Measurements from ENCODE around the gene ARL2. TPM values are rescaled to one million over a fixed set of nuclear protein-coding genes. Genes with fewer than 3 reads are reported as not detected.

The ARL2 gene
- total and polyA plus RNA-seq, 2 donors (not counting 3 experiments of a cell fraction or from before 2014, with no cell fraction given) = 109 to 259 TPM

- FAIRE-seq (no peak), DNase-seq (ENCODE audit: low read depth, low spot score) (no peak)
- Histone ChIP-seq H3K27ac (ENCODE audit: insufficient read depth, low read depth, low read length) (no peak overlapping the region), H3K4me2 (ENCODE audit: insufficient read depth, low read length) (no peak overlapping the region), H3K4me3 (replicated peaks in 1 of 3; ENCODE audit: insufficient read depth in 1 of 3, low read depth in 1 of 3, low read length in 3 of 3) (no peak overlapping the region), H3K36me3 (ENCODE audit: control insufficient read depth in 2 of 2, extremely low read depth in 1 of 2, insufficient read depth in 2 of 2, low read length in 2 of 2) (no peaks in the 10 kb centered on the region), H3K4me1 (ENCODE audit: control insufficient read depth, extremely low read depth, insufficient read depth, low read length) (peaks cover 14% of the 10 kb centered on the region), H3K9me3 (replicated peaks; ENCODE audit: control insufficient read depth, insufficient read depth, low read length) (no peaks in the 10 kb centered on the region), H3K27me3 (ENCODE audit: control insufficient read depth in 2 of 2, insufficient read depth in 2 of 2, low read length in 2 of 2) (no peaks in the 10 kb centered on the region), H4K20me1 (replicated peaks; ENCODE audit: control insufficient read depth, extremely low read depth, insufficient read depth, low read length) (no peaks in the 10 kb centered on the region), H2AFZ (ENCODE audit: low read depth, low read length) (peak overlapping the region; percentile 89), H3K9ac (replicated peaks; ENCODE audit: extremely low read depth, insufficient read depth, low read length) (no peak overlapping the region), H3K9me1 (replicated peaks; ENCODE audit: control insufficient read depth, extremely low read depth, insufficient read depth, low read length) (no peaks in the 10 kb centered on the region), H3K79me2 (ENCODE audit: control insufficient read depth, insufficient read depth, low read length) (no peaks in the 10 kb centered on the region)
- BruUV-seq (replicated peaks) = no TSS peak
- CTCF ChIA-PET = interaction anchor here (1.2 to 1.5 kb wide), 3 partner anchors 25 to 52 kb away, joined by 3 to 4 read pairs (median 3); partner anchors contain the start of gene ARL2
- no peak for TF ChIP-seq GATA2 (IDR thresholded peaks at IDR 0.05; ENCODE audit: insufficient read depth, insufficient read length, low read depth, low read length)
- no peak for TF ChIP-seq JUN (IDR thresholded peaks at IDR 0.05; ENCODE audit: borderline replicate concordance, insufficient read depth, insufficient read length, low read depth)
- TF ChIP-seq MAX (IDR thresholded peaks at IDR 0.05; ENCODE audit: insufficient read depth, insufficient read length) = no peak
- no peak for TF ChIP-seq EZH2 (IDR thresholded peaks at IDR 0.05; ENCODE audit: borderline replicate concordance, low read depth, low read length, severe bottlenecking)
- TF ChIP-seq POLR2A (IDR thresholded peaks at IDR 0.05; ENCODE audit: low read depth, low read length) = no peak
- intact Hi-C loops (cut with micrococcal nuclease) (no loop called here), dilution Hi-C loops (cut with MboI; ENCODE audit: extremely low pct_ligation_motif_present, low sequenced_read_pairs) (no loop called here)
- POLR2A ChIA-PET = no interaction called here
These were observed 24.5 kb upstream of the ARL2 start for GRCh38 chr11:64989416-64989815.

GRCh38 chr11:64990222-64990923, 23.6 kb upstream of the ARL2 start:
- Histone ChIP-seq H3K79me2 (ENCODE audit: control insufficient read depth, insufficient read depth, low read length) (no peaks in the 10 kb centered on the region), H3K9me1 (replicated peaks; ENCODE audit: control insufficient read depth, extremely low read depth, insufficient read depth, low read length) (no peaks in the 10 kb centered on the region), H3K4me1 (ENCODE audit: control insufficient read depth, extremely low read depth, insufficient read depth, low read length) (peaks cover 14% of the 10 kb centered on the region), H3K36me3 (ENCODE audit: control insufficient read depth in 2 of 2, extremely low read depth in 1 of 2, insufficient read depth in 2 of 2, low read length in 2 of 2) (no peaks in the 10 kb centered on the region), H3K4me3 (replicated peaks in 1 of 3; ENCODE audit: insufficient read depth in 1 of 3, low read depth in 1 of 3, low read length in 3 of 3) (peak overlapping the region in 1 of 3 experiments; percentile 10), H2AFZ (ENCODE audit: low read depth, low read length) (peak overlapping the region; percentile 89), H3K27me3 (ENCODE audit: control insufficient read depth in 2 of 2, insufficient read depth in 2 of 2, low read length in 2 of 2) (no peaks in the 10 kb centered on the region), H3K9me3 (replicated peaks; ENCODE audit: control insufficient read depth, insufficient read depth, low read length) (no peaks in the 10 kb centered on the region), H3K27ac (ENCODE audit: insufficient read depth, low read depth, low read length) (peak overlapping the region; percentile 40), H3K9ac (replicated peaks; ENCODE audit: extremely low read depth, insufficient read depth, low read length) (no peak overlapping the region), H3K4me2 (ENCODE audit: insufficient read depth, low read length) (peak overlapping the region; percentile 80), H4K20me1 (replicated peaks; ENCODE audit: control insufficient read depth, extremely low read depth, insufficient read depth, low read length) (no peaks in the 10 kb centered on the region)
- TF ChIP-seq POLR2AphosphoS5 (IDR thresholded peaks at IDR 0.05; ENCODE audit: insufficient read depth, low read depth, low read length) = peak; percentile 82
- TF ChIP-seq POLR2A (IDR thresholded peaks at IDR 0.05; ENCODE audit: low read depth, low read length) = no peak
- no peak for TF ChIP-seq JUN (IDR thresholded peaks at IDR 0.05; ENCODE audit: borderline replicate concordance, insufficient read depth, insufficient read length, low read depth)
- no peak for TF ChIP-seq EZH2 (IDR thresholded peaks at IDR 0.05; ENCODE audit: borderline replicate concordance, low read depth, low read length, severe bottlenecking)
- peak; percentile 91 for FAIRE-seq
- intact Hi-C loops (cut with micrococcal nuclease) (no loop called here), dilution Hi-C loops (cut with MboI; ENCODE audit: extremely low pct_ligation_motif_present, low sequenced_read_pairs) (no loop called here)
- BruUV-seq (replicated peaks) = no TSS peak
- POLR2A ChIA-PET = no interaction called here
- peak; percentile 52 for DNase-seq (ENCODE audit: low read depth, low spot score)
- CTCF ChIA-PET = interaction anchor here (1.1 to 1.2 kb wide), 2 partner anchors 24 to 102 kb away, joined by 3 read pairs; partner anchors contain the start of gene ARL2
